Measurements from ENCODE around the gene ATRIP.

ATRIP gene

DNA sequence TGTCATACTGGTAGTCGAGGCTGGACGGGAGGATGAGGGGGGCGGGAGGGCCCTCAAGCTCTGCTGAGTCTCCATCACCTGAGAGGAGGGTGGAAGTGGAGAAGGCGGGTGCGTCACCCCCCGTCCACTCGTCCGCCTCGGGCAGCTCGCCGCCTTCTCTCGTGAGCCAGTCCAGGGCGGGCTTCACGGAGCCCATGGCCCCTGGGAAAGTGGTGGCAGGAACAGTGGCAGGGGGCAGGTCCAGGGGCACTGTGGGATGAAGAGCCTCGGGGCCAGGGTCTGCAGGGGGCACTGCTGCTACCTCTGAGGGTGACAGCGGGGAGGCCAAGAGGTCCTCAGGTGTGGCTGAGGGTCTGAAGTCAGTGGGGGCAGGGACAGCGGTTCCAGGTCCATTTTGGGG lies 26.9 kb upstream of the ATRIP start:
- no peak overlapping the region for H3K4me3 ChIP-seq (ENCODE audit: insufficient read depth in 1 of 2, low read depth in 1 of 2, low read length in 2 of 2)
- peaks cover 50% of the 10 kb centered on the region for H3K79me1 ChIP-seq (replicated peaks; ENCODE audit: low read length, poor library complexity, severe bottlenecking)
- no peak overlapping the region for H3K18ac ChIP-seq (ENCODE audit: low read depth in 1 of 2, low read length in 2 of 2)
- no peak overlapping the region for H3K14ac ChIP-seq (ENCODE audit: low read length in 2 of 2)
- no peak overlapping the region for H2AK5ac ChIP-seq (ENCODE audit: low read length, severe bottlenecking)
- no peak overlapping the region for H2AFZ ChIP-seq (ENCODE audit: low read depth, low read length)
- no peak overlapping the region for H3K4me2 ChIP-seq (ENCODE audit: low read length, poor library complexity, severe bottlenecking)
- no peak overlapping the region for H2BK120ac ChIP-seq (ENCODE audit: low read depth, low read length)
- no peak overlapping the region for H2BK12ac ChIP-seq (ENCODE audit: low read length in 2 of 2)
- H3K27me3 ChIP-seq (ENCODE audit: control insufficient read depth in 1 of 2, insufficient read depth in 1 of 2, low read length in 2 of 2), result no peaks in the 10 kb centered on the region
- no peak overlapping the region for H3K4ac ChIP-seq (ENCODE audit: low read depth in 1 of 2, low read length in 2 of 2)
- no peak overlapping the region for H2BK5ac ChIP-seq (ENCODE audit: low read depth, low read length, poor library complexity, severe bottlenecking)
- no peak for DNase-seq
- H3K9ac ChIP-seq (ENCODE audit: low read length), result no peak overlapping the region
- no peaks in the 10 kb centered on the region for H3K9me3 ChIP-seq (ENCODE audit: control insufficient read depth, low read length)
- H2BK15ac ChIP-seq (ENCODE audit: low read depth, poor library complexity, severe bottlenecking), result no peak overlapping the region
- peaks cover 43 to 93% of the 10 kb centered on the region in 2 experiments for H3K36me3 ChIP-seq (ENCODE audit: control insufficient read depth in 1 of 2, insufficient read depth in 2 of 2, low read depth in 1 of 2, low read length in 2 of 2)
- no peak overlapping the region for H3K23ac ChIP-seq (ENCODE audit: low read length in 2 of 2)
- H3K4me1 ChIP-seq (ENCODE audit: control insufficient read depth, insufficient read depth, low read depth, low read length), result peaks cover 9% of the 10 kb centered on the region
- 93% methylated on average over 17 of the region's 17 CpGs for WGBS
- H3K27ac ChIP-seq (ENCODE audit: low read length, poor library complexity, severe bottlenecking), result no peak overlapping the region
- H4K91ac ChIP-seq (ENCODE audit: low read length), result no peak overlapping the region
- H4K8ac ChIP-seq (ENCODE audit: low read length), result no peak overlapping the region

DNA sequence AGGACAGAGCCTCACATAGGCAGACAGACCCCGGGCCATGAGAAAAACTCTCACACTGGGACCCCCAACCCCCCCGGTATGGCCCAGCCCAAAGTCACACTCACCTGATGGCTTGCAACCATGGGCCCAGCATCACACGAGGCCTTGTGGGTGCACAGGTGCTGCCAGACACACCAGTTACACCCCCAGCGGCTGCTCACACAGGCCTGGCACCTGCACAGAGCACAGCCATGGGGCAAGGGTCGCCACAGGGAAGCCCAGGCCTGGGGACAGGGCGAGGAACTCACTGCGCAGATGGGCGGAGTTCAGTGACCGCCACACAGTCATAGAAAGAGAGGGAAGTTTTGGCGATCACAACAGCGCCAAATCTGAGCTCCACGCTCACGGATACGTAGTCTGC lies 26.0 kb upstream of the ATRIP start:
- peaks cover 18% of the 10 kb centered on the region for H3K4me1 ChIP-seq (ENCODE audit: control insufficient read depth, insufficient read depth, low read depth, low read length)
- no peak overlapping the region for H3K9ac ChIP-seq (ENCODE audit: low read length)
- peaks cover 57% of the 10 kb centered on the region for H3K79me1 ChIP-seq (replicated peaks; ENCODE audit: low read length, poor library complexity, severe bottlenecking)
- WGBS, result 95% methylated on average over 14 of the region's 14 CpGs
- H3K27ac ChIP-seq (ENCODE audit: low read length, poor library complexity, severe bottlenecking), result no peak overlapping the region
- H3K18ac ChIP-seq (ENCODE audit: low read depth in 1 of 2, low read length in 2 of 2), result no peak overlapping the region
- no peak overlapping the region for H3K4ac ChIP-seq (ENCODE audit: low read depth in 1 of 2, low read length in 2 of 2)
- no peak overlapping the region for H2BK5ac ChIP-seq (ENCODE audit: low read depth, low read length, poor library complexity, severe bottlenecking)
- H3K36me3 ChIP-seq (ENCODE audit: control insufficient read depth in 1 of 2, insufficient read depth in 2 of 2, low read depth in 1 of 2, low read length in 2 of 2), result peaks cover 33 to 87% of the 10 kb centered on the region in 2 experiments
- no peak overlapping the region for H3K4me3 ChIP-seq (ENCODE audit: insufficient read depth in 1 of 2, low read depth in 1 of 2, low read length in 2 of 2)
- no peak overlapping the region for H2BK120ac ChIP-seq (ENCODE audit: low read depth, low read length)
- H2AK5ac ChIP-seq (ENCODE audit: low read length, severe bottlenecking), result no peak overlapping the region
- no peaks in the 10 kb centered on the region for H3K27me3 ChIP-seq (ENCODE audit: control insufficient read depth in 1 of 2, insufficient read depth in 1 of 2, low read length in 2 of 2)
- H4K91ac ChIP-seq (ENCODE audit: low read length), result no peak overlapping the region
- no peak overlapping the region for H2BK12ac ChIP-seq (ENCODE audit: low read length in 2 of 2)
- no peak overlapping the region for H4K8ac ChIP-seq (ENCODE audit: low read length)
- no peak overlapping the region for H3K14ac ChIP-seq (ENCODE audit: low read length in 2 of 2)
- no peak overlapping the region for H3K23ac ChIP-seq (ENCODE audit: low read length in 2 of 2)
- H3K4me2 ChIP-seq (ENCODE audit: low read length, poor library complexity, severe bottlenecking), result no peak overlapping the region
- no peak overlapping the region for H2BK15ac ChIP-seq (ENCODE audit: low read depth, poor library complexity, severe bottlenecking)
- no peaks in the 10 kb centered on the region for H3K9me3 ChIP-seq (ENCODE audit: control insufficient read depth, low read length)
- DNase-seq, result no peak
- H2AFZ ChIP-seq (ENCODE audit: low read depth, low read length), result no peak overlapping the region

DNA sequence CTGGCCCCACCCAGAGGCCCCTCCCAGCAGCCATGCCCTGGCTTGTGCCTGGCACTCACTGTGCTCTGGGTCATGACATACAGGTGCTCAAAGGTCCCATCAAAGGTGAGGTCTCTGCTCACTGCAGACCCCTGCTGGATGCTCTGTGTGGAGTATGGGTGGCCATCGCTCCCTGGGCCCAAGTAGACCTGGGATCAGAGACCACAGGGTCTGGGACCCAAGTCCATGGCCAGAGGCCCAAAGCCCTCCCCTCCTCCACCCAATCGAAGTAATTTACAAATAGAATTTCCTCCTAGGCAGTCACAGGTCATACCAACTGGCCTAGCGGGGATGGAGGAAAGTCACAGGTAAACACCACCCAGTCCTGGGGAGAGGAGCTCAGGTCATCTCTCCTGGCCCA lies 24.3 kb upstream of the ATRIP start:
- H4K91ac ChIP-seq (ENCODE audit: low read length), result no peak overlapping the region
- H2BK15ac ChIP-seq (ENCODE audit: low read depth, poor library complexity, severe bottlenecking), result no peak overlapping the region
- no peaks in the 10 kb centered on the region for H3K27me3 ChIP-seq (ENCODE audit: control insufficient read depth in 1 of 2, insufficient read depth in 1 of 2, low read length in 2 of 2)
- H3K27ac ChIP-seq (ENCODE audit: low read length, poor library complexity, severe bottlenecking), result no peak overlapping the region
- no peak overlapping the region for H3K9ac ChIP-seq (ENCODE audit: low read length)
- over 99% methylated on average over 3 of the region's 3 CpGs for WGBS
- H3K18ac ChIP-seq (ENCODE audit: low read depth in 1 of 2, low read length in 2 of 2), result no peak overlapping the region
- no peak overlapping the region for H2BK12ac ChIP-seq (ENCODE audit: low read length in 2 of 2)
- H3K4me2 ChIP-seq (ENCODE audit: low read length, poor library complexity, severe bottlenecking), result no peak overlapping the region
- H3K36me3 ChIP-seq (ENCODE audit: control insufficient read depth in 1 of 2, insufficient read depth in 2 of 2, low read depth in 1 of 2, low read length in 2 of 2), result peaks cover 17 to 75% of the 10 kb centered on the region in 2 experiments
- H3K23ac ChIP-seq (ENCODE audit: low read length in 2 of 2), result no peak overlapping the region
- H3K4me3 ChIP-seq (ENCODE audit: insufficient read depth in 1 of 2, low read depth in 1 of 2, low read length in 2 of 2), result no peak overlapping the region
- H4K8ac ChIP-seq (ENCODE audit: low read length), result no peak overlapping the region
- no peak overlapping the region for H2AFZ ChIP-seq (ENCODE audit: low read depth, low read length)
- no peak overlapping the region for H3K4ac ChIP-seq (ENCODE audit: low read depth in 1 of 2, low read length in 2 of 2)
- no peak overlapping the region for H2BK5ac ChIP-seq (ENCODE audit: low read depth, low read length, poor library complexity, severe bottlenecking)
- no peaks in the 10 kb centered on the region for H3K9me3 ChIP-seq (ENCODE audit: control insufficient read depth, low read length)
- peaks cover 71% of the 10 kb centered on the region for H3K79me1 ChIP-seq (replicated peaks; ENCODE audit: low read length, poor library complexity, severe bottlenecking)
- no peak overlapping the region for H3K14ac ChIP-seq (ENCODE audit: low read length in 2 of 2)
- DNase-seq, result no peak
- no peak overlapping the region for H2AK5ac ChIP-seq (ENCODE audit: low read length, severe bottlenecking)
- peaks cover 34% of the 10 kb centered on the region for H3K4me1 ChIP-seq (ENCODE audit: control insufficient read depth, insufficient read depth, low read depth, low read length)
- no peak overlapping the region for H2BK120ac ChIP-seq (ENCODE audit: low read depth, low read length)

DNA sequence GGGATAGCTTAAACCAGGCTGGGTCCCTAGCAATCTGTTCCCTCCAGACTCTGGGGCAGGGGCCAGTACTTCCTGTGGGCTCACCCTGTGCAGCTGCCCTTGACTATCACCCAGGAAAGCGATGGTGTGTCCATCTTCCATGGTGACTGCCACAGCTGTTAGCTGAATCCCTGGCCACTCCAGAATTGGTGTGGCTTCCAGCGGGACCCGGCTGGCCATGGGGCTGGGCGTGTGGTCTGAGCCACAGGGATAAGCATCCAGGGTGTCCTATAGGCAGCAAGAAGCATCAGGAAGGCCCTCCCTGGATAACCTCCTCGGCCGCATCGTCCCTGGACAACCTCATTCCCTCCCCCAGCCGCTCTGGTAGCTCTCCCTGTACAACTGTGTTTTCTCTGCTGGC lies 23.9 kb upstream of the ATRIP start:
- Histone ChIP-seq H3K4ac (ENCODE audit: low read depth in 1 of 2, low read length in 2 of 2) (no peak overlapping the region), H3K4me2 (ENCODE audit: low read length, poor library complexity, severe bottlenecking) (no peak overlapping the region), H4K8ac (ENCODE audit: low read length) (no peak overlapping the region), H3K27ac (ENCODE audit: low read length, poor library complexity, severe bottlenecking) (no peak overlapping the region), H3K4me3 (ENCODE audit: insufficient read depth in 1 of 2, low read depth in 1 of 2, low read length in 2 of 2) (no peak overlapping the region), H3K79me1 (replicated peaks; ENCODE audit: low read length, poor library complexity, severe bottlenecking) (peaks cover 74% of the 10 kb centered on the region), H3K9ac (ENCODE audit: low read length) (no peak overlapping the region), H2AFZ (ENCODE audit: low read depth, low read length) (no peak overlapping the region), H3K36me3 (ENCODE audit: control insufficient read depth in 1 of 2, insufficient read depth in 2 of 2, low read depth in 1 of 2, low read length in 2 of 2) (peaks cover 13 to 71% of the 10 kb centered on the region in 2 experiments), H2AK5ac (ENCODE audit: low read length, severe bottlenecking) (no peak overlapping the region), H3K27me3 (ENCODE audit: control insufficient read depth in 1 of 2, insufficient read depth in 1 of 2, low read length in 2 of 2) (no peaks in the 10 kb centered on the region), H2BK5ac (ENCODE audit: low read depth, low read length, poor library complexity, severe bottlenecking) (no peak overlapping the region), H3K23ac (ENCODE audit: low read length in 2 of 2) (no peak overlapping the region), H2BK120ac (ENCODE audit: low read depth, low read length) (no peak overlapping the region), H2BK12ac (ENCODE audit: low read length in 2 of 2) (no peak overlapping the region), H3K18ac (ENCODE audit: low read depth in 1 of 2, low read length in 2 of 2) (no peak overlapping the region), H2BK15ac (ENCODE audit: low read depth, poor library complexity, severe bottlenecking) (no peak overlapping the region), H3K14ac (ENCODE audit: low read length in 2 of 2) (no peak overlapping the region), H3K4me1 (ENCODE audit: control insufficient read depth, insufficient read depth, low read depth, low read length) (peaks cover 38% of the 10 kb centered on the region), H3K9me3 (ENCODE audit: control insufficient read depth, low read length) (no peaks in the 10 kb centered on the region), H4K91ac (ENCODE audit: low read length) (no peak overlapping the region)
- WGBS, result 94% methylated on average over 8 of the region's 8 CpGs
- no peak for DNase-seq
